Measurements from ENCODE around the gene AGRP. TPM values are rescaled to one million over a fixed set of nuclear protein-coding genes. Genes with fewer than 3 reads are reported as not detected.

Gene AGRP
- total RNA-seq, 2 experiments from 2014 or later = not detected

- ChIA-PET POLR2A (no interaction called here), CTCF (interaction anchor here (1.3 kb wide), 1 partner anchor 36 kb away, joined by 4 read pairs; no protein-coding TSS in a partner anchor)
- H3K36me3 Mint-ChIP-seq (ENCODE audit: low read depth) = peaks cover 12% of the 10 kb centered on the region
These were observed 5.3 kb downstream of the AGRP start for GRCh38 chr16:67477960-67478554.

DNA sequence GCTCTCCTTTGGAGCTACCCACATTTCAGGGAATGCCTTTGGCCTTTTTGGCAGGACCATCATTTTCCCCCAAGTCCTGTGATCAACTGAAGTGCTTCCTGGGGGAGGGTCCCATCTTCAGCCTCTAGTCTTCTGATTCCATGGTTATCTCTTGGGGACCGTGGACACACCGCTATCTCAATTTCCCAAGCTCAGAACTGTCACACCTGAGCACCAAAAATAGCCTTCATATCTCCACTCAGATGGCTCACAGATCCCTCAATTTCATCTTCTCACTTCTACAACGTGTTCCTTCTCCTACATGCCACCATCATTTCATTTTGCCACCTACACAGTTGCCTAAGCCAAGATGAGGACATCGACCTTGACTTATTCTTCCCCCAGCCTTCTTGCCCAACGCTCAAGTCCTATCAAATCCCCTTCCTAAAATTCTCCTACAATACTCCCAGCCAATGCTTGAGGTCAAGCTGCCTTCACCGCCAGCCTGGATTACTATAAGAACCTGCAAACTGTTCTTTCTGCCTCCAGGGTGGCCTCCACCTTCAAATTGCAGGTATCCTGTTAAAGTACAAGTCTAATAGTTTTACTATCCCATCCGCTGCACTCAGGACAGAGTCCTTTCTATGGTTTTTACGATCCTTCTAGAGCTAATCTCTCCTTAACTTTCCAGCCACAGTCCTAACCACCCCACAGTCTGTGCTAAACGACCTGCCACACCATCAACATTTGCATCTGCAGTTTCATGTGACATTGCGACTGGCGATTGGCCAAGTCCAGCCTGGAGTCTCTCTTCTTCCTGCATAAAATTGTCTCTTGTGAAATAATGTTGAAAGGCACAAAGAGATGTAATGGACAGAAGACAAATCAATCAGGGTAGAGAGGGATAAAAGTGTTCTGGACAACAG lies 8.5 kb downstream of the AGRP start:
- H3K9me3 Mint-ChIP-seq (ENCODE audit: insufficient read depth) = no peaks in the 10 kb centered on the region
- H3K27ac Mint-ChIP-seq = no peak overlapping the region
- peaks cover 3% of the 10 kb centered on the region for H3K36me3 Mint-ChIP-seq (ENCODE audit: low read depth)
- ChIA-PET CTCF (interaction anchor here (1.1 kb wide), 1 partner anchor 40 kb away, joined by 4 read pairs; no protein-coding TSS in a partner anchor), POLR2A (no interaction called here)
- no peak overlapping the region for H3K4me3 Mint-ChIP-seq
- no peak for ATAC-seq
- no peaks in the 10 kb centered on the region for H3K27me3 Mint-ChIP-seq (ENCODE audit: low read depth)
- no peak for DNase-seq
- H3K4me1 Mint-ChIP-seq (ENCODE audit: low read depth) = peaks cover 14% of the 10 kb centered on the region

More at GRCh38 chr16:67477960-67478554, 5.3 kb downstream of the AGRP start:
- Mint-ChIP-seq H3K27ac (no peak overlapping the region), H3K27me3 (ENCODE audit: low read depth) (no peaks in the 10 kb centered on the region), H3K4me1 (ENCODE audit: low read depth) (peaks cover 29% of the 10 kb centered on the region), H3K9me3 (ENCODE audit: insufficient read depth) (no peaks in the 10 kb centered on the region), H3K4me3 (no peak overlapping the region)
- ATAC-seq (no peak), DNase-seq (no peak)

GRCh38 chr16:67471758-67472384 lies 11.5 kb downstream of the AGRP start:
- ChIA-PET CTCF (interaction anchor here (1.0 kb wide), 1 partner anchor 42 kb away, joined by 3 read pairs; no protein-coding TSS in a partner anchor), POLR2A (interaction anchor here (0.6 kb wide), 1 partner anchor 224 kb away, joined by 3 read pairs; no protein-coding TSS in a partner anchor)
- Mint-ChIP-seq H3K4me1 (ENCODE audit: low read depth) (peaks cover 2% of the 10 kb centered on the region), H3K36me3 (ENCODE audit: low read depth) (peaks cover 3% of the 10 kb centered on the region), H3K9me3 (ENCODE audit: insufficient read depth) (no peaks in the 10 kb centered on the region), H3K4me3 (no peak overlapping the region), H3K27me3 (ENCODE audit: low read depth) (no peaks in the 10 kb centered on the region), H3K27ac (no peak overlapping the region)
- ATAC-seq (no peak), DNase-seq (no peak)

- ChIA-PET POLR2A (no interaction called here), CTCF (no interaction called here)
- H3K27me3 Mint-ChIP-seq (ENCODE audit: low read depth) = no peaks in the 10 kb centered on the region
- ATAC-seq = no peak
- H3K27ac Mint-ChIP-seq = no peak overlapping the region
- H3K4me3 Mint-ChIP-seq = no peak overlapping the region
- DNase-seq = no peak
- peaks cover 3% of the 10 kb centered on the region for H3K36me3 Mint-ChIP-seq (ENCODE audit: low read depth)
- no peaks in the 10 kb centered on the region for H3K9me3 Mint-ChIP-seq (ENCODE audit: insufficient read depth)
- H3K4me1 Mint-ChIP-seq (ENCODE audit: low read depth) = peaks cover 9% of the 10 kb centered on the region
These were observed 13.0 kb downstream of the AGRP start for GRCh38 chr16:67470359-67470758.

GRCh38 chr16:67468731-67469130 lies 14.6 kb downstream of the AGRP start:
- peaks cover 10% of the 10 kb centered on the region for H3K4me1 Mint-ChIP-seq (ENCODE audit: low read depth)
- H3K9me3 Mint-ChIP-seq (ENCODE audit: insufficient read depth) = no peaks in the 10 kb centered on the region
- CTCF ChIA-PET = interaction anchor here (0.9 to 2.6 kb wide), 2 partner anchors 12 to 21 kb away, joined by 3 to 11 read pairs; partner anchors contain the start of gene ATP6V0D1
- DNase-seq (no peak), ATAC-seq (no peak)
- H3K36me3 Mint-ChIP-seq (ENCODE audit: low read depth) = no peaks in the 10 kb centered on the region
- no peaks in the 10 kb centered on the region for H3K27me3 Mint-ChIP-seq (ENCODE audit: low read depth)
- H3K4me3 Mint-ChIP-seq = no peak overlapping the region
- POLR2A ChIA-PET = no interaction called here
- no peak overlapping the region for H3K27ac Mint-ChIP-seq

DNA sequence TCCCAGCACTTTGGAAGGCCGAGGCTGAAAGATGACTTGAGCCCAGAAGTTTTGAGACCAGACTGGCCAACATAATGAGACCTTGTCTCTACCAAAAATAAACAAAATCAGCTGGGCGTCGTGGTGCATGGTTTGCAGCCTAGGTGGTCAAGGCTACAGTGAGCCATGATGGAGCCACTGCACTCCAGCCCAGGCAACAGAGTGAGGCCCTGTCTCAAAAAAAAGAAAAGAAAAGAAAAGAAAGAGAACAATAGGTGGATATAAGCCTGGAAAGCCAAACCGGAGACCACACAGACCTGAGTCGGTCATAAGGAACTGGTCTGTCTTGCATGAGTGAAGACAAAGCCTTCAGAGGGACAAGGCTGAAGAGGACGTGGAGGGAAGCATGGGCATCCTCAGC lies 16.8 kb downstream of the AGRP start:
- H3K27ac Mint-ChIP-seq = no peak overlapping the region
- no peak overlapping the region for H3K4me3 Mint-ChIP-seq
- no peak for DNase-seq
- H3K9me3 Mint-ChIP-seq (ENCODE audit: insufficient read depth) = no peaks in the 10 kb centered on the region
- H3K27me3 Mint-ChIP-seq (ENCODE audit: low read depth) = no peaks in the 10 kb centered on the region
- peaks cover 8% of the 10 kb centered on the region for H3K4me1 Mint-ChIP-seq (ENCODE audit: low read depth)
- ChIA-PET CTCF (interaction anchor here (1.0 to 2.1 kb wide), 5 partner anchors 15 to 206 kb away, joined by 3 to 7 read pairs (median 5); partner anchors contain the start of gene ATP6V0D1), POLR2A (no interaction called here)
- H3K36me3 Mint-ChIP-seq (ENCODE audit: low read depth) = peaks cover under 1% of the 10 kb centered on the region
- no peak for ATAC-seq

DNA sequence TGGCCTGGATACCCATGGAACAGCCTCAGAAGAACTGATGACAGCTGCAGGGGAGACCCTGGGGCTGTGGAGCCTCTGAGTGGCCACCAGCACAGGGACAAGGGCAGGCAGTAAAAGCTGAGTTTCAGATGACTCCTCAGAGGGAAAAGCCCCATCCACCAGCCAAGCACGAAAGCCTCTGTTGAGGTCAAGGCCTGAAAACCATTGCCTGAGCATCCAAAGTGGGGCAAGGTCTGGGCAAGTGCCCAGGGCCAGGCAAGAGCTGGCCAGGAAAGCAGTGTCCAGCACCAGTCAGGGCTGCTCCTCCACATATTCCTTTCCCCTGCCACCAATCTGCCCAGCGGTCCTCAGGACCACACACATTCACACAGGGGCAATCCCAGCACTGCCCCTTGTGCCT lies 18.8 kb downstream of the AGRP start:
- ATAC-seq (no peak), DNase-seq (no peak)
- ChIA-PET POLR2A (no interaction called here), CTCF (interaction anchor here (0.8 to 1.5 kb wide), 3 partner anchors 36 to 57 kb away, joined by 3 to 9 read pairs (median 3); no protein-coding TSS in a partner anchor)
- Mint-ChIP-seq H3K27ac (no peak overlapping the region), H3K27me3 (ENCODE audit: low read depth) (no peaks in the 10 kb centered on the region), H3K4me1 (ENCODE audit: low read depth) (peaks cover 8% of the 10 kb centered on the region), H3K36me3 (ENCODE audit: low read depth) (peaks cover 4% of the 10 kb centered on the region), H3K9me3 (ENCODE audit: insufficient read depth) (no peaks in the 10 kb centered on the region), H3K4me3 (no peak overlapping the region)

GRCh38 chr16:67463691-67464090 lies 19.7 kb downstream of the AGRP start:
- no peaks in the 10 kb centered on the region for H3K9me3 Mint-ChIP-seq (ENCODE audit: insufficient read depth)
- DNase-seq = no peak
- peaks cover 4% of the 10 kb centered on the region for H3K36me3 Mint-ChIP-seq (ENCODE audit: low read depth)
- peaks cover 8% of the 10 kb centered on the region for H3K4me1 Mint-ChIP-seq (ENCODE audit: low read depth)
- ChIA-PET POLR2A (no interaction called here), CTCF (interaction anchor here (0.6 to 1.8 kb wide), 3 partner anchors 16 to 50 kb away, joined by 3 to 8 read pairs (median 3); no protein-coding TSS in a partner anchor)
- ATAC-seq = no peak
- H3K4me3 Mint-ChIP-seq = no peak overlapping the region
- H3K27me3 Mint-ChIP-seq (ENCODE audit: low read depth) = no peaks in the 10 kb centered on the region
- no peak overlapping the region for H3K27ac Mint-ChIP-seq

DNA sequence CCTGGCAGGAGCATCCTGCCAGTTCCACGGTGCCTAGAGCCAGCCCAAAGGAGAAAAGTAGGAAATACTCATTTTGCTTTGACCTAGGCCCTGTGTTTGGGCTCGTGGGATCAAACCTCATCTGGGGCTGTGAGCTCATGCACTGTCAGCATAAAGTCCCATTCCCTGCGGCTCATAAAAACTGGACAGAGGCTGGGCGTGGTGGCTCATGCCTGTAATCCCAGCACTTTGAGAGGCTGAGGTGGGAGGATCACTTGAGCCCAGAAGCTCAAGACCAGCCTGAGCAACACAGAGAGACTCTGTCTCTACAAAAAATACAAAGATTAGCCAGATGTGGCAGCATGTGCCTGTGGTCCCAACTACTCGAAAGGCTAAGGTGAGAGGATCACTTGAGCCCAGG lies 20.3 kb downstream of the AGRP start:
- no peak overlapping the region for H3K4me3 Mint-ChIP-seq
- ATAC-seq = no peak
- H3K9me3 Mint-ChIP-seq (ENCODE audit: insufficient read depth) = no peaks in the 10 kb centered on the region
- H3K27ac Mint-ChIP-seq = no peak overlapping the region
- ChIA-PET POLR2A (no interaction called here), CTCF (interaction anchor here (1.8 kb wide), 1 partner anchor 35 kb away, joined by 8 read pairs; no protein-coding TSS in a partner anchor)
- H3K4me1 Mint-ChIP-seq (ENCODE audit: low read depth) = peaks cover 8% of the 10 kb centered on the region
- DNase-seq = no peak
- no peaks in the 10 kb centered on the region for H3K27me3 Mint-ChIP-seq (ENCODE audit: low read depth)
- peaks cover 4% of the 10 kb centered on the region for H3K36me3 Mint-ChIP-seq (ENCODE audit: low read depth)

- DNase-seq = no peak
- Mint-ChIP-seq H3K36me3 (ENCODE audit: low read depth) (peaks cover 4% of the 10 kb centered on the region), H3K9me3 (ENCODE audit: insufficient read depth) (no peaks in the 10 kb centered on the region), H3K4me1 (ENCODE audit: low read depth) (peaks cover 8% of the 10 kb centered on the region), H3K27ac (no peak overlapping the region), H3K27me3 (ENCODE audit: low read depth) (no peaks in the 10 kb centered on the region), H3K4me3 (no peak overlapping the region)
- POLR2A ChIA-PET = no interaction called here
- CTCF ChIA-PET = interaction anchor here (1.8 to 1.9 kb wide), 2 partner anchors 15 to 34 kb away, joined by 6 to 8 read pairs; no protein-coding TSS in a partner anchor
- no peak for ATAC-seq
These were observed 21.1 kb downstream of the AGRP start for GRCh38 chr16:67462279-67462655.

- H3K36me3 Mint-ChIP-seq (ENCODE audit: low read depth) = peaks cover 4% of the 10 kb centered on the region
- no peaks in the 10 kb centered on the region for H3K27me3 Mint-ChIP-seq (ENCODE audit: low read depth)
- no peak overlapping the region for H3K4me3 Mint-ChIP-seq
- peaks cover 13% of the 10 kb centered on the region for H3K4me1 Mint-ChIP-seq (ENCODE audit: low read depth)
- ChIA-PET POLR2A (no interaction called here), CTCF (interaction anchor here (1.1 to 1.9 kb wide), 2 partner anchors 14 to 34 kb away, joined by 3 to 6 read pairs; no protein-coding TSS in a partner anchor)
- DNase-seq (no peak), ATAC-seq (no peak)
- H3K27ac Mint-ChIP-seq = no peak overlapping the region
- no peaks in the 10 kb centered on the region for H3K9me3 Mint-ChIP-seq (ENCODE audit: insufficient read depth)
These were observed 21.6 kb downstream of the AGRP start for GRCh38 chr16:67461600-67462278.

Measured in activated CD8-positive, alpha-beta T cell treated with anti-CD3 and anti-CD28 coated beads, Interleukin-2, amount 10 ng/mL, durations not matched to agents 7 days and 5 days (primary cell).